Activated naive CD4-positive, alpha-beta T cell treated with anti-CD3 and anti-CD28 coated beads, Interleukin-2, amount 50 U/mL, for 24 hours (primary cell): Measurements from ENCODE around the gene ARID5B.

Experiments used
- H3K27ac Mint-ChIP-seq: one replicate; pipeline ENCODE4 v1.8.0; 2021; ENCODE audit warnings: mild to moderate bottlenecking, mixed read lengths
- H3K27me3 Mint-ChIP-seq: one replicate; pipeline ENCODE4 v1.8.0; 2021; ENCODE audit warnings: mixed read lengths
- H3K36me3 Mint-ChIP-seq: one replicate; pipeline ENCODE4 v1.8.0; 2021; ENCODE audit warnings: mixed read lengths
- H3K4me1 Mint-ChIP-seq: one replicate; pipeline ENCODE4 v1.8.0; 2021; ENCODE audit warnings: mixed read lengths
- H3K4me3 Mint-ChIP-seq: one replicate; pipeline ENCODE4 v1.8.0; 2021; ENCODE audit warnings: mild to moderate bottlenecking, mixed read lengths
- H3K9me3 Mint-ChIP-seq: one replicate; pipeline ENCODE4 v1.8.0; 2021; ENCODE audit warnings: mixed read lengths

The ARID5B gene

GRCh38 chr10:62008196-62008595 lies 106.7 kb downstream of the ARID5B start:
- Mint-ChIP-seq H3K4me1 (peaks cover 68% of the 10 kb centered on the region), H3K36me3 (peaks cover 42% of the 10 kb centered on the region), H3K9me3 (peaks cover 7% of the 10 kb centered on the region), H3K4me3 (no peak overlapping the region), H3K27me3 (no peaks in the 10 kb centered on the region), H3K27ac (peak overlapping the region; percentile 5)

GRCh38 chr10:62008946-62009345 lies 107.4 kb downstream of the ARID5B start:
- Mint-ChIP-seq H3K4me1 (peaks cover 63% of the 10 kb centered on the region), H3K27ac (no peak overlapping the region), H3K4me3 (no peak overlapping the region), H3K27me3 (no peaks in the 10 kb centered on the region), H3K9me3 (peaks cover 7% of the 10 kb centered on the region), H3K36me3 (peaks cover 46% of the 10 kb centered on the region)

DNA sequence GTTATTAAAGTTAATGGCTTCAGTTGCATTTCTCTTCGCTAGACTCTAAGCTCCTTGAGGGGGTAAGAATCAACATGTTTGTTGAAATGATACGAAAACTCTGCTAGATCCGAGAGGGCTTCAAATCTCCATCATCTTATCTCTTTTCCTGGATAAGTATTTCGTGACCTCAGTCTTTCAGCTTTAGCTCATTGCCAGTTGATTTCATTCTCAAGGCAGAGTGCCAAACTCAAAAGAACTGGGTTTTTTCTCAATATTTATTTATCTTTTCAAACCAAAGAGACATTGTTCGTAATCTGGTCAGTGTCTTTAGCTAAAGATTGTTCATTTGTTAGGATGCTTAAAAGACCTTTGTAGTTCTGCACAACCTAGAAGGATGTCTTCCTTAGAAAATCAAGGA lies 108.9 kb downstream of the ARID5B start:
- Mint-ChIP-seq H3K27me3 (no peaks in the 10 kb centered on the region), H3K4me3 (no peak overlapping the region), H3K4me1 (peaks cover 54% of the 10 kb centered on the region), H3K36me3 (peaks cover 41% of the 10 kb centered on the region), H3K27ac (peak overlapping the region; percentile 23), H3K9me3 (peaks cover 2% of the 10 kb centered on the region)

- Mint-ChIP-seq H3K4me1 (peaks cover 50% of the 10 kb centered on the region), H3K27ac (no peak overlapping the region), H3K9me3 (no peaks in the 10 kb centered on the region), H3K27me3 (no peaks in the 10 kb centered on the region), H3K4me3 (no peak overlapping the region), H3K36me3 (peaks cover 32% of the 10 kb centered on the region)
Measured at GRCh38 chr10:62011558-62011957, 110.1 kb downstream of the ARID5B start.

DNA sequence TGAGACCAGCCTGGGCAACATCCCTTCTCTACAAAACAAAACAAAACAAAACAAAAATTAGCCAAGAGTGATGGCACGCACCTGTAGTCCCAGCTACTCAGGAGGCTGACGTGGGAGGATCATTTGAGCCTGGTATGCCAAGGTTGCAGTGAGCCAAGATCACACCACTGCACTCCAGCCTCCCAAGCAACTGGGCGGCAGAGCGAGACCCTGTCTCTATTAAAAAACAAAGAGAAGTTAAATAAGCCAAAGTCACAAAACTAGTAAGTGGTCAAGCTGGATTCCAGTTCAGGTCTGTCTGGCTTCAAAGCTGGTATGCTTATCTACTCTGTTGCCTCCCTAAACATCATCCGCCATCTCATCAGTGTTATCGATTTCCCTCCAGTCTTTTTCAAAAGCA lies 110.8 kb downstream of the ARID5B start:
- no peak overlapping the region for H3K27ac Mint-ChIP-seq
- no peaks in the 10 kb centered on the region for H3K9me3 Mint-ChIP-seq
- H3K4me1 Mint-ChIP-seq: peaks cover 51% of the 10 kb centered on the region
- no peaks in the 10 kb centered on the region for H3K27me3 Mint-ChIP-seq
- H3K4me3 Mint-ChIP-seq: no peak overlapping the region
- peaks cover 33% of the 10 kb centered on the region for H3K36me3 Mint-ChIP-seq

- H3K4me1 Mint-ChIP-seq: peaks cover 55% of the 10 kb centered on the region
- H3K36me3 Mint-ChIP-seq: peaks cover 36% of the 10 kb centered on the region
- H3K4me3 Mint-ChIP-seq: no peak overlapping the region
- H3K27me3 Mint-ChIP-seq: no peaks in the 10 kb centered on the region
- no peaks in the 10 kb centered on the region for H3K9me3 Mint-ChIP-seq
- no peak overlapping the region for H3K27ac Mint-ChIP-seq
Measured at GRCh38 chr10:62014510-62014909, 113.0 kb downstream of the ARID5B start.

DNA sequence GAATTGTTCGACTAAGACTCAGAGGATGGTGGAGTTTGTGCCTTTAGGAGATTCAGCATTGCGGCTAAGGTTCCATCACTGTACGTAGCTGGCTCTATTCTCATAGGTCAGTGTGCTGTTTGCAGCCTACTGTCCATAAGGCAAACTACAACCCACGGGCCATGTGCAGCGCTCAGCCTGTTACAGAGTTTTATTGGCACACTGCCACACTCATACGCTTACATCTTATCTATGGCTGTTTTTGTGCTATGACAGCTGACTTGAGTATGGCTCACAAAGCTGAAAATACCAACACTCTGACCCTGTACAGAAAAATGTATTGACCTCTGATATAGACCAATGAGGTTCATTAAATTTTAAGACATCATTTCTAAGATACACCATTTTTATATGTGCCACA lies 114.5 kb downstream of the ARID5B start:
- no peak overlapping the region for H3K4me3 Mint-ChIP-seq
- H3K9me3 Mint-ChIP-seq: peaks cover 6% of the 10 kb centered on the region
- peaks cover 35% of the 10 kb centered on the region for H3K36me3 Mint-ChIP-seq
- no peak overlapping the region for H3K27ac Mint-ChIP-seq
- H3K27me3 Mint-ChIP-seq: no peaks in the 10 kb centered on the region
- H3K4me1 Mint-ChIP-seq: peaks cover 59% of the 10 kb centered on the region

DNA sequence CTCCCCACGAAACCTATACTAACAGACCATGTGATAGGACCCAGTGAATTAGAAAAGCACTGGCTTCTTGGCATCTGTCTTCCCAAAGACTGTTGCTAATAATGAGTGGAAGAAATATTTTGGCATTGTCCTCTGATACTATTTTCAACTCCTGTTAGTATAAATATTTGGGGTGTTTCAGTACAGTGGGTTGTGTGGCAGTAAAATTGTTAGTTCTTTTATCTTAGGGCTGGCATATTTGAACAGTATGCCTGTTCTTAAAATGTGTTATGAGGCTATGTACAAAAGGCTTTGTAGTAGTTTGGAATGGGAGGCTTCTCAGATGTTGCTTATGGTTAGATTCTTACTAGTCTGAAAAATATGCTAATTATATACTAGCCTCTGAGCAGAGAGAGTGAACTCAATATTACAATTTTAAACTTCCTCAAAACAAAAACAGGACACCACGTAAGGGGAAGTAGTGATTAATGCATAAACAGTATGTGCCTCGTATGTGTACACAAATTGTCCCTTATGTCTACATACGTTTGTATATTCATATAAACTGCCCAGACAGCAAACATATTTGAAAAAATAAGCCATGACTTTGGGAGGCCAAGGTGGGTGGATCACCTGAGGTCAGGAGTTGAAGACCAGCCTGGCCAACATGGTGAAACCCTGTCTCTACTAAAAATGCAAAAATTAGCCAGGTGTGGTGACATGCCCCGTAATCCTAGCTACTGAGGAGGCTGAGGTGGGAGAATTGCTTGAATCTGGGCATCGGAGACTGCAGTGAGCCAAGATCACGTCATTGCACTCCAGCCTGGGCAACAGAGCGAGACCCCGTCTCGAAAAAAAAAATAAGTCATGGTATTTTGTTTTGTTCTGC lies 115.4 kb downstream of the ARID5B start:
- Mint-ChIP-seq H3K36me3 (peaks cover 31% of the 10 kb centered on the region), H3K27ac (peak overlapping the region; percentile 91), H3K9me3 (peaks cover 6% of the 10 kb centered on the region), H3K27me3 (no peaks in the 10 kb centered on the region), H3K4me1 (peaks cover 65% of the 10 kb centered on the region), H3K4me3 (no peak overlapping the region)

GRCh38 chr10:62017491-62017870 lies 116.0 kb downstream of the ARID5B start:
- no peaks in the 10 kb centered on the region for H3K27me3 Mint-ChIP-seq
- peak overlapping the region; percentile 80 for H3K27ac Mint-ChIP-seq

GRCh38 chr10:62018131-62018911 lies 116.8 kb downstream of the ARID5B start:
- Mint-ChIP-seq H3K9me3 (peaks cover 6% of the 10 kb centered on the region), H3K27me3 (no peaks in the 10 kb centered on the region), H3K4me3 (no peak overlapping the region), H3K27ac (peak overlapping the region; percentile 100), H3K4me1 (peaks cover 80% of the 10 kb centered on the region), H3K36me3 (peaks cover 35% of the 10 kb centered on the region)

More at GRCh38 chr10:62017491-62017870, 116.0 kb downstream of the ARID5B start:
- H3K4me3 Mint-ChIP-seq: no peak overlapping the region
- peaks cover 71% of the 10 kb centered on the region for H3K4me1 Mint-ChIP-seq
- peaks cover 27% of the 10 kb centered on the region for H3K36me3 Mint-ChIP-seq
- peaks cover 6% of the 10 kb centered on the region for H3K9me3 Mint-ChIP-seq

GRCh38 chr10:62019013-62019684 lies 117.7 kb downstream of the ARID5B start:
- Mint-ChIP-seq H3K36me3 (peaks cover 30% of the 10 kb centered on the region), H3K27me3 (no peaks in the 10 kb centered on the region), H3K27ac (peak overlapping the region; percentile 100), H3K9me3 (peaks cover 6% of the 10 kb centered on the region), H3K4me1 (peaks cover 84% of the 10 kb centered on the region), H3K4me3 (peak overlapping the region; percentile 30)

- Mint-ChIP-seq H3K4me1 (peaks cover 86% of the 10 kb centered on the region), H3K27me3 (no peaks in the 10 kb centered on the region), H3K9me3 (peaks cover 6% of the 10 kb centered on the region), H3K27ac (peak overlapping the region; percentile 100), H3K4me3 (peak overlapping the region; percentile 37), H3K36me3 (peaks cover 27% of the 10 kb centered on the region)
Measured at GRCh38 chr10:62019685-62020359, 118.3 kb downstream of the ARID5B start.

DNA sequence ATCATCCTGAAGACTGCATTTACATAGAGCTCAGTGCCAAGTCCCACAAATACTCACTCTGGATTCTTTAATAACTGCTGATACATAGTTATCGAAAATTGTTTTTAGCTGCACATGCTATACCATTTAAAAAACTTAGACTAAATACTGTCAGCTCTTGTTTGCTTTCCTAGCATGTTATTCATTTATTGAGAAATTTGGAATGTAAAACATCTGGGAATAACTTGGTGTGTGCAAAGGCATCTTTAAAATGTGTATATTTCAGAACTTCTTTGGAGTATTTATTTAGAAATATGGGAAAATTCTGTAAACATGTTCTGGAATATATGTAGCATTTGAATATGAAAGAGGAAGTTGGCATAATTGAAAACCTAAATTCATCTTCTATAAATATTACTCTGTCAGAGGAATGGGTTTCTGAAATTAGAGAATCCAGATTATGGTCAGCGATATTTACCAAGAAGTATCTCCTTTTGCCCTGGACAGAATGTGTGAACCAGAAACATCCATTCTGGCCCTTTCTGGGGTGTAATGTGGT lies 119.7 kb downstream of the ARID5B start:
- Mint-ChIP-seq H3K4me3 (no peak overlapping the region), H3K27me3 (no peaks in the 10 kb centered on the region), H3K9me3 (peaks cover 6% of the 10 kb centered on the region), H3K27ac (peak overlapping the region; percentile 55), H3K36me3 (peaks cover 30% of the 10 kb centered on the region), H3K4me1 (peaks cover 92% of the 10 kb centered on the region)

GRCh38 chr10:62021978-62022802 lies 120.7 kb downstream of the ARID5B start:
- Mint-ChIP-seq H3K4me3 (no peak overlapping the region), H3K36me3 (peaks cover 29% of the 10 kb centered on the region), H3K27me3 (no peaks in the 10 kb centered on the region), H3K4me1 (peaks cover 92% of the 10 kb centered on the region), H3K9me3 (peaks cover 6% of the 10 kb centered on the region), H3K27ac (peak overlapping the region; percentile 91)
